GM23338 (cell line): Measurements from ENCODE around the gene IRF2. TPM values are rescaled to one million over a fixed set of nuclear protein-coding genes. Genes with fewer than 3 reads are reported as not detected.

Source experiments
- ATAC-seq: fragments of 200-7000 bp; cut with Tn5 transposase; 3 replicates; pipeline ENCODE4 v1.9.1; 2020
- DNase-seq: peaks from one replicate; pipeline ENCODE4 v3.0.0-alpha.2; 2015; ENCODE audit warnings: low spot score
- H2AFZ ChIP-seq: fragments of 200-600 bp; sonication (generic); 2 replicates; pipeline ENCODE4 v1.8.0; 2016; ENCODE audit warnings: antibody characterized with exemption, mild to moderate bottlenecking, moderate library complexity
- H3F3A ChIP-seq: fragments of 200-600 bp; sonication (generic); replicated peaks from 2 replicates; pipeline ENCODE4 v1.8.0; 2017; ENCODE audit warnings: antibody characterized with exemption, mixed run types, low read depth
- H3K27ac ChIP-seq: fragments of 200-600 bp; sonication (generic); 2 replicates; pipeline ENCODE4 v1.6.1; 2016; ENCODE audit warnings: low read depth
- H3K27me3 ChIP-seq: fragments of 200-600 bp; sonication (generic); 2 replicates; pipeline ENCODE4 v1.8.0; 2016; ENCODE audit warnings: mild to moderate bottlenecking, mixed run types, moderate library complexity; ENCODE audit not compliant: insufficient read depth
- H3K36me3 ChIP-seq: fragments of 200-600 bp; sonication (generic); 2 replicates; pipeline ENCODE4 v1.8.0; 2016; ENCODE audit warnings: mild to moderate bottlenecking; ENCODE audit not compliant: insufficient read depth
- H3K4me1 ChIP-seq: fragments of 200-600 bp; sonication (generic); 2 replicates; pipeline ENCODE4 v1.8.0; 2016; ENCODE audit warnings: mild to moderate bottlenecking, moderate library complexity; ENCODE audit not compliant: insufficient read depth
- H3K4me2 ChIP-seq: fragments of 200-600 bp; sonication (generic); 2 replicates; pipeline ENCODE4 v1.7.1; 2017; ENCODE audit warnings: mixed run types
- H3K4me3 ChIP-seq: fragments of 200-600 bp; sonication (generic); 2 replicates; pipeline ENCODE4 v1.6.1; 2016; ENCODE audit warnings: mixed run types
- H3K79me2 ChIP-seq: fragments of 200-600 bp; sonication (generic); replicated peaks from 2 replicates; pipeline ENCODE4 v1.8.0; 2017; ENCODE audit warnings: mild to moderate bottlenecking; ENCODE audit not compliant: insufficient read depth
- H3K9me2 ChIP-seq: fragments of 200-600 bp; sonication (generic); 2 replicates; pipeline ENCODE4 v1.8.0; 2017; ENCODE audit not compliant: insufficient read depth
- H4K20me1 ChIP-seq: fragments of 200-600 bp; sonication (generic); replicated peaks from 2 replicates; pipeline ENCODE4 v1.8.0; 2017; ENCODE audit warnings: mild to moderate bottlenecking; ENCODE audit not compliant: insufficient read depth
- H3K27ac Mint-ChIP-seq: 2 replicates; pipeline ENCODE4 v1.8.0; 2020; ENCODE audit warnings: inconsistent platforms, mild to moderate bottlenecking, moderate library complexity, mixed read lengths
- H3K27me3 Mint-ChIP-seq: 3 replicates; pipeline ENCODE4 v1.8.0; 2022; ENCODE audit warnings: low read depth, mild to moderate bottlenecking, moderate library complexity, mixed read lengths, inconsistent platforms; ENCODE audit not compliant: insufficient read depth, poor library complexity
- H3K36me3 Mint-ChIP-seq: 3 replicates; pipeline ENCODE4 v1.8.0; 2021; ENCODE audit warnings: low read depth, mild to moderate bottlenecking, inconsistent platforms, moderate library complexity, mixed read lengths
- H3K4me1 Mint-ChIP-seq: 3 replicates; pipeline ENCODE4 v1.8.0; 2020; ENCODE audit warnings: mild to moderate bottlenecking, inconsistent platforms, mixed read lengths
- H3K4me3 Mint-ChIP-seq: 3 replicates; pipeline ENCODE4 v1.8.0; 2021; ENCODE audit warnings: moderate library complexity, mild to moderate bottlenecking, inconsistent platforms, mixed read lengths
- H3K9me3 Mint-ChIP-seq: 3 replicates; pipeline ENCODE4 v1.8.0; 2020; ENCODE audit warnings: moderate library complexity, mild to moderate bottlenecking, inconsistent platforms, mixed read lengths
- CREB1 ChIP-seq: fragments of 250-450 bp; sonication (Bioruptor Pico); IDR thresholded peaks from 2 replicates; pipeline ENCODE4 v1.5.0; 2020; ENCODE audit warnings: low read depth, mild to moderate bottlenecking, moderate library complexity
- CTCF ChIP-seq, 2 experiments: fragments of 200-600 bp in 1 of 2; sonication (generic) in 1 of 2; conservative IDR thresholded peaks; 2 replicates each; pipeline versions ENCODE4 v1.5.1 to v1.6.1; 2016 to 2017; ENCODE audit warnings: antibody characterized with exemption in 2 of 2, low read depth in 2 of 2, mild to moderate bottlenecking in 2 of 2, moderate library complexity in 1 of 2
- ETS1 ChIP-seq: IDR thresholded peaks from 2 replicates; pipeline ENCODE4 v1.6.1; 2016; ENCODE audit warnings: antibody characterized with exemption
- EZH2 ChIP-seq: fragments of 200-600 bp; sonication (generic); IDR thresholded peaks from one replicate; pipeline ENCODE4 v1.8.0; 2017; ENCODE audit warnings: antibody characterized with exemption, mild to moderate bottlenecking, low read depth; ENCODE audit not compliant: unreplicated experiment
- EZH2phosphoT487 ChIP-seq: fragments of 200-600 bp; sonication (generic); IDR thresholded peaks from one replicate; pipeline ENCODE4 v1.8.1; 2018; ENCODE audit warnings: antibody characterized with exemption; ENCODE audit not compliant: unreplicated experiment
- JUNB ChIP-seq: IDR thresholded peaks from one replicate; pipeline ENCODE4 v1.6.1; 2016; ENCODE audit warnings: antibody characterized with exemption; ENCODE audit not compliant: unreplicated experiment
- NANOG ChIP-seq: IDR thresholded peaks from 2 replicates; pipeline ENCODE4 v1.6.1; 2016; ENCODE audit warnings: antibody characterized with exemption, borderline replicate concordance
- POLR2AphosphoS5 ChIP-seq: IDR thresholded peaks from 2 replicates; pipeline ENCODE4 v1.6.1; 2016; ENCODE audit warnings: antibody characterized with exemption, low read depth
- REST ChIP-seq: IDR thresholded peaks from one replicate; pipeline ENCODE4 v1.6.1; 2018; ENCODE audit warnings: antibody characterized with exemption; ENCODE audit not compliant: unreplicated experiment
- STAT1 ChIP-seq: IDR thresholded peaks from one replicate; pipeline ENCODE4 v1.6.1; 2016; ENCODE audit warnings: antibody characterized with exemption; ENCODE audit not compliant: unreplicated experiment
- ZNF114 ChIP-seq: fragments of 250-450 bp; sonication (Bioruptor Pico); IDR thresholded peaks from 2 replicates; pipeline ENCODE4 v1.5.0; 2020; ENCODE audit warnings: mild to moderate bottlenecking, moderate library complexity
- ZNF331 ChIP-seq: fragments of 250-450 bp; sonication (Bioruptor Pico); IDR thresholded peaks from 2 replicates; pipeline ENCODE4 v1.5.0; 2020; ENCODE audit warnings: low read depth, mild to moderate bottlenecking, moderate library complexity
- ZNF462 ChIP-seq: fragments of 250-450 bp; sonication (Bioruptor Pico); IDR thresholded peaks from 2 replicates; pipeline ENCODE4 v1.5.0; 2020; ENCODE audit warnings: mild to moderate bottlenecking, moderate library complexity
- polyA plus RNA-seq: library from polyadenylated mRNA; unstranded; fragments of >200 nt; fragmentation: Nextera tagmentation; extraction: Ambion mirVana; gene quantifications from 2 replicates; pipeline ENCODE4 v1.2.1, GENCODE V29; 2016
- total RNA-seq: library from RNA; depleted of rRNA; stranded (reverse); fragments of >200 nt; shearing (Covaris generic); gene quantifications from 2 replicates; pipeline ENCODE4 v1.2.3, GENCODE V29; 2014

Gene IRF2
- total and polyA plus RNA-seq, 2 experiments from 2014 or later = 14.7 to 15.0 TPM

GRCh38 chr4:184337907-184338306 is 136.4 kb downstream of the IRF2 start:
- H3K79me2 ChIP-seq = no peaks in the 10 kb centered on the region
- DNase-seq (no peak), ATAC-seq (no peak)
- TF ChIP-seq REST (no peak), JUNB (no peak), EZH2 (no peak), NANOG (no peak), ZNF114 (CRISPR knock-in tag) (no peak), ZNF331 (no peak), STAT1 (no peak), CTCF (conservative IDR thresholded peaks at IDR 0.05; ENCODE audit: low read depth in 2 of 2) (no peak), EZH2phosphoT487 (no peak), CREB1 (CRISPR knock-in tag) (no peak), POLR2AphosphoS5 (no peak), ZNF462 (CRISPR knock-in tag) (no peak), ETS1 (no peak)
- Mint-ChIP-seq H3K27ac (no peak overlapping the region), H3K9me3 (no peaks in the 10 kb centered on the region), H3K4me3 (no peak overlapping the region), H3K27me3 (no peaks in the 10 kb centered on the region), H3K36me3 (no peaks in the 10 kb centered on the region), H3K4me1 (peaks cover 6% of the 10 kb centered on the region; the same call in 1 of the 3 replicates)
- H3K27me3 ChIP-seq = no peaks in the 10 kb centered on the region
- H3F3A ChIP-seq = no peaks in the 10 kb centered on the region; the same call in 1 of the 2 replicates
- H3K27ac ChIP-seq = no peak overlapping the region
- no peak overlapping the region for H3K4me2 ChIP-seq
- H4K20me1 ChIP-seq = no peaks in the 10 kb centered on the region
- no peak overlapping the region for H2AFZ ChIP-seq
- H3K4me1 ChIP-seq = no peaks in the 10 kb centered on the region
- H3K9me2 ChIP-seq = no peaks in the 10 kb centered on the region; the same call in none of the 2 replicates
- H3K4me3 ChIP-seq = no peak overlapping the region
- H3K36me3 ChIP-seq = no peaks in the 10 kb centered on the region
